Activated T-cell treated with anti-CD3 and anti-CD28 coated beads for 4 hours (primary cell): Measurements from ENCODE around the gene ATP2A3.

ENCODE experiments used
- DNase-seq: peaks from one replicate; pipeline ENCODE4 v3.0.0-alpha.2; 2020

Gene ATP2A3

GRCh38 chr17:3907483-3908216 lies 56.6 kb downstream of the ATP2A3 start:
- DNase-seq = no peak

GRCh38 chr17:3906881-3907280 lies 57.4 kb downstream of the ATP2A3 start:
- DNase-seq = no peak

- DNase-seq = no peak
Measured at GRCh38 chr17:3905017-3905520, 59.2 kb downstream of the ATP2A3 start.

GRCh38 chr17:3904501-3904900 lies 59.7 kb downstream of the ATP2A3 start:
- DNase-seq = no peak

GRCh38 chr17:3903881-3904290 lies 60.4 kb downstream of the ATP2A3 start:
- DNase-seq = no peak

- no peak for DNase-seq
Measured at GRCh38 chr17:3903051-3903825, 61.0 kb downstream of the ATP2A3 start.

- no peak for DNase-seq
Measured at GRCh38 chr17:3900646-3901045, 63.6 kb downstream of the ATP2A3 start.

GRCh38 chr17:3897731-3898130 lies 66.5 kb downstream of the ATP2A3 start:
- no peak for DNase-seq

GRCh38 chr17:3896968-3897235 lies 67.3 kb downstream of the ATP2A3 start:
- DNase-seq = no peak

- no peak for DNase-seq
Measured at GRCh38 chr17:3896108-3896967, 67.9 kb downstream of the ATP2A3 start.

GRCh38 chr17:3895354-3895753 lies 68.9 kb downstream of the ATP2A3 start:
- no peak for DNase-seq

- DNase-seq = no peak
Measured at GRCh38 chr17:3894911-3895343, 69.3 kb downstream of the ATP2A3 start.

- no peak for DNase-seq
Measured at GRCh38 chr17:3894188-3894587, 70.0 kb downstream of the ATP2A3 start.

- DNase-seq = no peak
Measured at GRCh38 chr17:3893720-3894116, 70.5 kb downstream of the ATP2A3 start.

GRCh38 chr17:3893003-3893719 lies 71.1 kb downstream of the ATP2A3 start, which contains the start of gene CAMKK1:
CAMKK1 (minus strand) TSS chr17:3893053; CDS start chr17:3885687, 7,366 bp downstream.
- DNase-seq = peak; percentile 72

- peak; percentile 69 for DNase-seq
Measured at GRCh38 chr17:3892095-3892998, 71.9 kb downstream of the ATP2A3 start.

GRCh38 chr17:3891626-3892094 lies 72.6 kb downstream of the ATP2A3 start:
- DNase-seq = no peak

- DNase-seq = no peak
Measured at GRCh38 chr17:3890878-3891219, 73.4 kb downstream of the ATP2A3 start.

GRCh38 chr17:3890082-3890877 lies 74.0 kb downstream of the ATP2A3 start:
- peak; percentile 41 for DNase-seq

- no peak for DNase-seq
Measured at GRCh38 chr17:3889325-3890012, 74.8 kb downstream of the ATP2A3 start.
